MCF 10A (cell line): Measurements from ENCODE around the gene IL1RAPL2. TPM values are rescaled to one million over a fixed set of nuclear protein-coding genes. Genes with fewer than 3 reads are reported as not detected.

Experiments used
- BruUV-seq: library from RNA; stranded (reverse); fragments of 400-500 nt; replicated peaks from 2 replicates; lab custom pipeline; 2021; lab: Mats Ljungman, UMichigan
- CTCF ChIA-PET: fragments of 300-600 bp; sonication (Branson Sonifier 250); formaldehyde crosslinking; extraction: SDS; loops from one replicate; lab custom pipeline; 2021; ENCODE audit warnings: antibody characterized with exemption, inconsistent platforms; lab: Yijun Ruan, JAX
- POLR2A ChIA-PET: fragments of 300-600, 350-650 bp; sonication (Branson Sonifier 250); formaldehyde crosslinking; extraction: SDS; loops from one replicate; lab custom pipeline; 2020; ENCODE audit warnings: antibody characterized with exemption, inconsistent platforms; lab: Yijun Ruan, JAX
- DNase-seq: peaks from one replicate; pipeline ENCODE4 v3.0.0-alpha.2; 2018; ENCODE audit not compliant: unreplicated experiment
- H3K27ac Mint-ChIP-seq: one replicate; pipeline ENCODE4 v1.8.0; 2022; ENCODE audit warnings: mild to moderate bottlenecking, low read depth, mixed read lengths; ENCODE audit not compliant: unreplicated experiment
- H3K27me3 Mint-ChIP-seq: one replicate; pipeline ENCODE4 v1.8.0; 2022; ENCODE audit warnings: mixed read lengths; ENCODE audit not compliant: insufficient read depth, unreplicated experiment
- H3K36me3 Mint-ChIP-seq: one replicate; pipeline ENCODE4 v1.8.0; 2022; ENCODE audit warnings: mild to moderate bottlenecking, moderate library complexity, mixed read lengths; ENCODE audit not compliant: insufficient read depth, unreplicated experiment
- H3K4me1 Mint-ChIP-seq: one replicate; pipeline ENCODE4 v1.8.0; 2022; ENCODE audit warnings: mixed read lengths; ENCODE audit not compliant: insufficient read depth, unreplicated experiment
- H3K4me3 Mint-ChIP-seq: one replicate; pipeline ENCODE4 v1.8.0; 2022; ENCODE audit warnings: mild to moderate bottlenecking, moderate library complexity, mixed read lengths; ENCODE audit not compliant: unreplicated experiment
- H3K9me3 Mint-ChIP-seq: one replicate; pipeline ENCODE4 v1.8.0; 2022; ENCODE audit warnings: mixed read lengths; ENCODE audit not compliant: unreplicated experiment
- intact Hi-C: fragments of 100-400 bp; cut with micrococcal nuclease; formaldehyde crosslinking; loops from 2 replicates; pipeline ENCODE4 v1.14.1; 2022
- total RNA-seq: library from RNA; stranded (reverse); gene quantifications from 2 replicates; pipeline ENCODE4 v1.2.3, GENCODE V29; 2022
- TF ChIP-seq, protein P1 (sequence below): fragments of 200-600 bp; IDR thresholded peaks from one replicate; pipeline ENCODE4 v1.8.0; 2022; ENCODE audit warnings: antibody characterized with exemption, mild to moderate bottlenecking; ENCODE audit not compliant: unreplicated experiment

Gene IL1RAPL2
- total RNA-seq, 1 experiment from 2014 or later, result 4.4 TPM

GRCh38 chrX:105502336-105502735, 936.3 kb downstream of the IL1RAPL2 start:
- CTCF ChIA-PET, result no interaction called here
- DNase-seq, result peak; percentile 16
- no TSS peak for BruUV-seq
- peaks cover 52% of the 10 kb centered on the region for H3K27me3 Mint-ChIP-seq
- TF ChIP-seq, protein P1, sequence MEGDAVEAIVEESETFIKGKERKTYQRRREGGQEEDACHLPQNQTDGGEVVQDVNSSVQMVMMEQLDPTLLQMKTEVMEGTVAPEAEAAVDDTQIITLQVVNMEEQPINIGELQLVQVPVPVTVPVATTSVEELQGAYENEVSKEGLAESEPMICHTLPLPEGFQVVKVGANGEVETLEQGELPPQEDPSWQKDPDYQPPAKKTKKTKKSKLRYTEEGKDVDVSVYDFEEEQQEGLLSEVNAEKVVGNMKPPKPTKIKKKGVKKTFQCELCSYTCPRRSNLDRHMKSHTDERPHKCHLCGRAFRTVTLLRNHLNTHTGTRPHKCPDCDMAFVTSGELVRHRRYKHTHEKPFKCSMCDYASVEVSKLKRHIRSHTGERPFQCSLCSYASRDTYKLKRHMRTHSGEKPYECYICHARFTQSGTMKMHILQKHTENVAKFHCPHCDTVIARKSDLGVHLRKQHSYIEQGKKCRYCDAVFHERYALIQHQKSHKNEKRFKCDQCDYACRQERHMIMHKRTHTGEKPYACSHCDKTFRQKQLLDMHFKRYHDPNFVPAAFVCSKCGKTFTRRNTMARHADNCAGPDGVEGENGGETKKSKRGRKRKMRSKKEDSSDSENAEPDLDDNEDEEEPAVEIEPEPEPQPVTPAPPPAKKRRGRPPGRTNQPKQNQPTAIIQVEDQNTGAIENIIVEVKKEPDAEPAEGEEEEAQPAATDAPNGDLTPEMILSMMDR, result no peak
- H3K4me1 Mint-ChIP-seq, result no peaks in the 10 kb centered on the region
- peaks cover 7% of the 10 kb centered on the region for H3K9me3 Mint-ChIP-seq
- POLR2A ChIA-PET, result no interaction called here
- no peak overlapping the region for H3K27ac Mint-ChIP-seq
- H3K4me3 Mint-ChIP-seq, result no peak overlapping the region
- intact Hi-C loops, result no loop called here
- no peaks in the 10 kb centered on the region for H3K36me3 Mint-ChIP-seq

DNA sequence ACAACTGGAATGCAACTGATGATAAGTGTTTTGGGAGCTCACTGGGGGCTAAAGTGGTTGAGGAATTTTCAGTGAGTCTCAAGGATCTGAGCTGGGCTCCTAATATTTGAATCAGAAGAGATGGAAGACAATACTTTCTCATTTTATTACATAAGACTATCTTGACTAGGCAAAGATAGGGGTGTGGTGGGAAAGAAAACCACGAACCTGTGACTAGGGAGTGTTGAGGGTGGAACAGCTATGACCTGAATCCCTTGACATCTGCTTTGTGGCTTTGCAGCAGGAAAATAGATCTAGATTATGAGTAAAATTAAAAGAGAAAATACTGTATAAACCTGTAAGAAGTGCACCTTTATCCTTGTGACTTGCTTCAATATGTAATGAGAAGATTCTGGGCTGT, 949.6 kb downstream of the IL1RAPL2 start:
- BruUV-seq, result no TSS peak
- Mint-ChIP-seq H3K9me3 (no peaks in the 10 kb centered on the region), H3K4me1 (no peaks in the 10 kb centered on the region), H3K36me3 (no peaks in the 10 kb centered on the region), H3K4me3 (no peak overlapping the region), H3K27ac (no peak overlapping the region), H3K27me3 (peaks cover 49% of the 10 kb centered on the region)
- ChIA-PET CTCF (interaction anchor here (0.5 kb wide), 1 partner anchor 37 kb away, joined by 3 read pairs; no protein-coding TSS in a partner anchor), POLR2A (interaction anchor here (0.7 to 1.2 kb wide), 2 partner anchors 11 to 16 kb away, joined by 3 read pairs; no protein-coding TSS in a partner anchor)
- TF ChIP-seq, protein P1, result no peak
- intact Hi-C loops, result no loop called here
- peak; percentile 2 for DNase-seq

- H3K36me3 Mint-ChIP-seq, result no peaks in the 10 kb centered on the region
- POLR2A ChIA-PET, result interaction anchor here (0.8 kb wide), 1 partner anchor 26 kb away, joined by 3 read pairs; no protein-coding TSS in a partner anchor
- intact Hi-C loops, result no loop called here
- TF ChIP-seq, protein P1, result no peak
- H3K9me3 Mint-ChIP-seq, result no peaks in the 10 kb centered on the region
- BruUV-seq, result no TSS peak
- H3K4me1 Mint-ChIP-seq, result peaks cover 6% of the 10 kb centered on the region
- CTCF ChIA-PET, result no interaction called here
- DNase-seq, result no peak
- H3K27ac Mint-ChIP-seq, result no peak overlapping the region
- H3K27me3 Mint-ChIP-seq, result peaks cover 33% of the 10 kb centered on the region
- no peak overlapping the region for H3K4me3 Mint-ChIP-seq
These were observed 960.4 kb downstream of the IL1RAPL2 start for GRCh38 chrX:105526431-105526830.

DNA sequence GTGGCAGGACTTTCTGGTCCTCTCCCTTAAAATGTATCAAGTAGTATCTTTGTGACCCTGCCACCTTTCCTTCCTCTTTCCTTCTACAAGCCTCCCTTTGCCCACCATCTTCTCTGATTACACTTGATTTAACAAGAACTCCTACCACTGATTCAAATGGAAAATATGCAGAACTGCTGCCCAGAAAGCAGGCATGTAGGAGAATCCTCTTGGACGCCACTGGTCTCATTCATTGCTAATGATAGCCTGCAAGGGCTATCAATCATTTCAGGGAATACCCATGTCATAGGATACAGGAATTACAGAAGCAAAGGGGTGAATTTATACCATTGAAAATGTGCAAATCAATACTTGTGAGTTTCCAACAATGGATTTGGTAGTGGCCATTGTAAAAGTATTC, 961.8 kb downstream of the IL1RAPL2 start:
- intact Hi-C loops, result no loop called here
- H3K4me3 Mint-ChIP-seq, result no peak overlapping the region
- CTCF ChIA-PET, result no interaction called here
- no peaks in the 10 kb centered on the region for H3K36me3 Mint-ChIP-seq
- no peaks in the 10 kb centered on the region for H3K9me3 Mint-ChIP-seq
- peaks cover 6% of the 10 kb centered on the region for H3K4me1 Mint-ChIP-seq
- no peak for DNase-seq
- TF ChIP-seq, protein P1, result no peak
- BruUV-seq, result no TSS peak
- POLR2A ChIA-PET, result no interaction called here
- H3K27me3 Mint-ChIP-seq, result peaks cover 29% of the 10 kb centered on the region
- H3K27ac Mint-ChIP-seq, result no peak overlapping the region
